Measurements from ENCODE around the gene DOCK2. TPM values are rescaled to one million over a fixed set of nuclear protein-coding genes. Genes with fewer than 3 reads are reported as not detected.
"Not testable (repeated sequence)": the region's sequence is repeated elsewhere in the genome, so short reads cannot be mapped to it uniquely, and the experiment has no call there.

DOCK2 gene
- total RNA-seq, 2 experiments from 2014 or later, result 248 to 270 TPM

DNA sequence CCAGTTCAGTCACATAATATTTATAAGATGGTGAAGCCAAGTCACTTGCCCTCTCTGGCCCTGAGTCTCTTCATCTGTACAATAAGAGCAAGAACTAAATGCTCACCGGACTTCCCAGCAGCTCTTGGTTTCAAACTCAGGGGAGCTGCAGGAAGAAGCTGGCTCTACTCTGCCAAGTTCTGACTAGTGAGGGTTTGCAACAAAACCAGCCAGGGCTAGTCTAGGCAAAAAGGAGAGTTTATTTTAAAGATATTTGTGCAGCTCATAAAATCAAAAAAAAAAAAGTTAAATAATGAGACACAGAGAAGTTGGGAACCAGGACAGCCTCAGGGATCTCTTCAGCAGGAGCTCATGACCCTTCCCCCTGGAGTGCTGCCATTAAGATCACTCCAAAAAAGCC lies 107.3 kb downstream of the DOCK2 start:
- no peaks in the 10 kb centered on the region for H3K9me3 Mint-ChIP-seq
- peaks cover 72% of the 10 kb centered on the region for H3K36me3 Mint-ChIP-seq (ENCODE audit: low read depth)
- no peaks in the 10 kb centered on the region for H3K27me3 Mint-ChIP-seq
- no peak for DNase-seq
- H3K4me1 Mint-ChIP-seq, result peaks cover 3% of the 10 kb centered on the region
- no peak overlapping the region for H3K4me3 Mint-ChIP-seq
- ChIA-PET CTCF (no interaction called here), POLR2A (interaction anchor here (0.6 kb wide), 1 partner anchor 11 kb away, joined by 4 read pairs; no protein-coding TSS in a partner anchor)
- no peak overlapping the region for H3K27ac Mint-ChIP-seq

DNA sequence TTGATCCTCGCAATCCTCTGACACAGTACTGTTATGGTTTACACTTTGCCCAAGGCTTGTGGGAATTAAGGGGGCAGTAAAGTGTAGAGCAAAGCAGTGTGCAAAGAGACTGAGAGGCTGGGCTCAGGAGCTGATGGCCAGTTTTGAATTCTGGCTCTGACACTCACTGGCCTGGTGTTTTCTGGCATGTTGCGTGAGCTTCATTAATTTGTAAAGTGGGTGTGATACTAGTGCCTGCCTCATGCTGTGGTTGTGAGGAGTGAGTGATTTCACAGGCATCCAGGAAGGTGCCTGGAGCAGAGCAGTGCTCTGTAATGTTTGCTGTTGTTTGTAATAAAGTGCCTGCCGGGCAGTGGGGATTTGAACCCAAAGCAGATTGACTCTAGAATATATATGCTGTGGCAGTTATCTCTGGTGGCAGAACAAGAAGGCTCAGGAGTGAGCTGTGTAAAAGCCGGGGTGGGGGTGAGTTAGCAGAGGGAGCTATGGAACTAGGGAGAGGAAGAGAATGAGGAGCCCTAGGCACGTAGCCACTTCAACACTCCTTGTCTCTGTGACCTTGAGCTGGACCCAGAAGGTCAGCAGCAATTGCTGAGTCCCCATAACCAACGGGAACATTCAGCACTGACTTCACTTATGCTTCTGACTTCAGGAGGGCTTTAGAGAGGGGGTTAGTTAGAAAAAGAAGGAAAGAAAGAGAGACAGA lies 108.5 kb downstream of the DOCK2 start:
- no peaks in the 10 kb centered on the region for H3K27me3 Mint-ChIP-seq
- CTCF ChIA-PET, result no interaction called here
- no peak for DNase-seq
- no peaks in the 10 kb centered on the region for H3K9me3 Mint-ChIP-seq
- POLR2A ChIA-PET, result no interaction called here
- peaks cover 75% of the 10 kb centered on the region for H3K36me3 Mint-ChIP-seq (ENCODE audit: low read depth)
- H3K27ac Mint-ChIP-seq, result no peak overlapping the region
- H3K4me1 Mint-ChIP-seq, result peaks cover 7% of the 10 kb centered on the region
- no peak overlapping the region for H3K4me3 Mint-ChIP-seq

DNA sequence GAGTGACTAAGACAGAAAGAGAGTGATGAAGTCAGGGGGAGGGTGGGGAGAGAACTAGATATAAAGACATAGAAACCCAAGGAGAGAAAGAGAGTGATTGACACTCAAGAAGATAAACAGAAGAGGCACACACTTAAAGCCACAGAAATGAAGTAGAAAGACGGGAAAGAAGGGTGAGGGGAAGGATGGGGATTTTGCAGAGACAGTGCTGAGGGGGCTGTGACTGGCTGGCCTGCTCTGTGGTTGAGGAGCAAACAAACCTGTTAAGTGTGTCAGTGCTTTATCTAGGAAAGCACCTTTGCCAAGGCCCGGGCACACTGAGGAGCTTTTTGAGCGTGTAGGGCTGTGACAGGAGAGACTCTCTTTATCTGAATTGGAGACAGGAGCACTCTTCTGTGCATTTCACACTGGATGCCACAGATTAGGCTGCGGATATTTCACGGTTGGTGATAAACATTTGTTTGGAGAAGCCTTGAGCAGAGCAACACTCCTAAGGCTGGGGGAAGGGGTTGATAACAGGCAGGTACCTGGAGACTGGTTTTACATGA lies 109.1 kb downstream of the DOCK2 start:
- DNase-seq, result no peak
- Mint-ChIP-seq H3K4me3 (no peak overlapping the region), H3K4me1 (peaks cover 13% of the 10 kb centered on the region), H3K27me3 (no peaks in the 10 kb centered on the region), H3K27ac (no peak overlapping the region), H3K36me3 (ENCODE audit: low read depth) (peaks cover 75% of the 10 kb centered on the region), H3K9me3 (no peaks in the 10 kb centered on the region)
- ChIA-PET CTCF (no interaction called here), POLR2A (no interaction called here)

DNA sequence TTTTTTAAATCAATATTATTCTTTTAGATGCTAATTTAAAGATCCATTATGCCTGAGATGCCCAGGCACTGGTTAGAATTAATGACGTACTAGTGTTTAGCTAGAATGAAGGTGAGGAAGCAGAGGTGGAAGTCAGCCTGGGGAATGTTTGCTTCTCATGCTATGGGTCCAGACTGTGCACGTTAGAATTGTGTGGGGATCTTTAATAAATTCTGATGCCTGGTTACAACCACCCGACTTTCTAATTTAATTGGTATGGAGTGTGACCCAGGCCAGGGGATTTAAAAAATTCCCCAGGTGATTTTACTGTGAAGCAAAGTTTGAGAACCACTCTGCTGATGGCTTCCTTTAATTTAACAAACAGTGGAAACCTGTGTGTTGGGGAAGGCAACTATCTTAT lies 111.1 kb downstream of the DOCK2 start:
- no peaks in the 10 kb centered on the region for H3K9me3 Mint-ChIP-seq
- H3K27me3 Mint-ChIP-seq, result no peaks in the 10 kb centered on the region
- H3K4me1 Mint-ChIP-seq, result peaks cover 20% of the 10 kb centered on the region
- H3K36me3 Mint-ChIP-seq (ENCODE audit: low read depth), result peaks cover 80% of the 10 kb centered on the region
- ChIA-PET POLR2A (no interaction called here), CTCF (no interaction called here)
- DNase-seq, result no peak
- no peak overlapping the region for H3K4me3 Mint-ChIP-seq
- no peak overlapping the region for H3K27ac Mint-ChIP-seq

DNA sequence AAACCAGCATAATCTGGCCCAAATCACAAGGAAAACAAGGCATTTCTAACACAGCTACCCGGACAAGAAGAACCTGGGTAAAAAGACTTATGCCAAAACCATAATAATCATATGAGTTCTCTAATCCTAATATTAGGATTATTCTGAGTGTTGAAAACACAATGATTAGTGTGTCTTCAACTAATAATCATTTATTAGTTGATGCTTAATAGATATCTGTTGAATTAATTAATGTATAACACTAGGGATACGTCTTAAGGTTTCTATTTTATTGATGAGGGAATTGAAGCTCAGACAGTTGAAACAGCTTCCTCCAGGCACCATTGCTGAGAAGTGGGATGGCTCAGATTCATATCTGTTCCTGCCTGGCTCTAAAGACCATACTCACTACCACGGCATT lies 112.2 kb downstream of the DOCK2 start:
- ChIA-PET CTCF (interaction anchor here (1.3 kb wide), 1 partner anchor 231 kb away, joined by 3 read pairs; the partner anchor contains the start of gene INSYN2B), POLR2A (no interaction called here)
- H3K9me3 Mint-ChIP-seq, result no peaks in the 10 kb centered on the region
- H3K4me1 Mint-ChIP-seq, result peaks cover 20% of the 10 kb centered on the region
- H3K27ac Mint-ChIP-seq, result no peak overlapping the region
- H3K36me3 Mint-ChIP-seq (ENCODE audit: low read depth), result peaks cover 82% of the 10 kb centered on the region
- no peak for DNase-seq
- H3K4me3 Mint-ChIP-seq, result no peak overlapping the region
- no peaks in the 10 kb centered on the region for H3K27me3 Mint-ChIP-seq

DNA sequence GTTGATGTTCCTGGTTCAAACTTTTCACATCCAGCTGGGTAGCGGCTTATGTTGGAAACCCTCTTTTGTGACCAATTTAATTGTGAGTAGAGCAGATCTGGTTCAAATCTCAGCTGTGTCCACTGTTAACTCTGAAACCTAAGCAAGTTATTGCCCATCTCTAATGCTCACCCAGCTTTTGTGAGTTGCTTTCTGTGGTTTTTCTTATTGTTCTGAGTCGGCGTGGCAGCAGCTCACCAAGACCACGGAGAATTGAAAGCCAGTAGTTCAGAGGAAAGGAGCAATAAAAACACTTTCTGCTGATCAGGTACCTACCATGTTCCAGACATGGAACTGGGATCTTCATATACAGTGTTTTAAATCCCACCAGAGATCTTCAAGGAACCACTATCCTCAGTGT lies 114.4 kb downstream of the DOCK2 start:
- Mint-ChIP-seq H3K4me3 (no peak overlapping the region), H3K4me1 (peaks cover 17% of the 10 kb centered on the region), H3K9me3 (no peaks in the 10 kb centered on the region), H3K27ac (no peak overlapping the region), H3K27me3 (no peaks in the 10 kb centered on the region), H3K36me3 (ENCODE audit: low read depth) (peaks cover 69% of the 10 kb centered on the region)
- DNase-seq, result no peak
- ChIA-PET POLR2A (interaction anchor here (1.4 kb wide), 1 partner anchor 8 kb away, joined by 3 read pairs; no protein-coding TSS in a partner anchor), CTCF (interaction anchor here (1.3 kb wide), 1 partner anchor 272 kb away, joined by 3 read pairs; no protein-coding TSS in a partner anchor)

DNA sequence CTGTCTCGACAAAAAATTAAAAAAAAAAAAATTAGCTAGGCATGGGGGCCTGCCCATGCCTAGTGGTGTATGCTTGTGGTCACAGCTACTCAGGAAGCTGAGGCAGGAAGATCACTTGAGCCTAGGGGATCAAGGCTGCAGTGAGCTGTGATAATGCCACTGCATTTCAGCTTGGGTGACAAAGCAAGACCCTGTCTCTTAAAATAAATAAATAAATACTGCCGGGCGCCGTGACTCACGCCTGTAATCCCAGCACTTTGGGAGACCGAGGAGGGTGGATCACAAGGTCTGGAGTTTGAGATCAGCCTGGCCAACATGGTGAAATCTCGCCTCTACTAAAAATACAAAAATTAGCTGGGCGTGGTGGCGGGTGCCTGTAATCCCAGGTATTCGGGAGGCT lies 115.5 kb downstream of the DOCK2 start:
- H3K27ac Mint-ChIP-seq, POLR2A ChIA-PET, H3K4me3 Mint-ChIP-seq, H3K27me3 Mint-ChIP-seq, H3K9me3 Mint-ChIP-seq, DNase-seq: not testable (repeated sequence)
- peaks cover 63% of the 10 kb centered on the region for H3K36me3 Mint-ChIP-seq (ENCODE audit: low read depth)
- peaks cover 17% of the 10 kb centered on the region for H3K4me1 Mint-ChIP-seq
- CTCF ChIA-PET, result interaction anchor here (1.3 kb wide), 1 partner anchor 273 kb away, joined by 3 read pairs; no protein-coding TSS in a partner anchor

DNA sequence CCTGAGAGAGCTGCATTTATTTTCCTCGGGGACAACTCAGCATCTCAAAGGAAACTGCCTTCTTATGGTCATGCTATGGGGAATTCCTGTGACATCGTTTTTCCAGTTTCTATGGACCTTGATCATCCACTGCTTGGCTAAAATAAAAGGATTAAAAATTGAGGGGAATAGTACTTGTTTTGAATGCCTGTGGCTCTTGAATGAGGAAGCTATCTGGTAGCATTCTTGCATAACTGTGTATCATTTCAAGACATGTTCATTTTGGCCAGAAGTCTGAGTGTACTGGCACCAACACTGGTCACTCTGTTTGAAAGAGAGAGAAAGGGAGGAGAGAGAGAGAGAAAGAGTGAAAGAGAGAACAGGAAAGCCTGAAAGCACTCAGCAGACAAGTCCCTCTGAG lies 116.7 kb downstream of the DOCK2 start:
- H3K27me3 Mint-ChIP-seq, result no peaks in the 10 kb centered on the region
- no peak for DNase-seq
- CTCF ChIA-PET, result no interaction called here
- peaks cover 17% of the 10 kb centered on the region for H3K4me1 Mint-ChIP-seq
- H3K4me3 Mint-ChIP-seq, result no peak overlapping the region
- no peak overlapping the region for H3K27ac Mint-ChIP-seq
- peaks cover 60% of the 10 kb centered on the region for H3K36me3 Mint-ChIP-seq (ENCODE audit: low read depth)
- POLR2A ChIA-PET, result no interaction called here
- no peaks in the 10 kb centered on the region for H3K9me3 Mint-ChIP-seq

DNA sequence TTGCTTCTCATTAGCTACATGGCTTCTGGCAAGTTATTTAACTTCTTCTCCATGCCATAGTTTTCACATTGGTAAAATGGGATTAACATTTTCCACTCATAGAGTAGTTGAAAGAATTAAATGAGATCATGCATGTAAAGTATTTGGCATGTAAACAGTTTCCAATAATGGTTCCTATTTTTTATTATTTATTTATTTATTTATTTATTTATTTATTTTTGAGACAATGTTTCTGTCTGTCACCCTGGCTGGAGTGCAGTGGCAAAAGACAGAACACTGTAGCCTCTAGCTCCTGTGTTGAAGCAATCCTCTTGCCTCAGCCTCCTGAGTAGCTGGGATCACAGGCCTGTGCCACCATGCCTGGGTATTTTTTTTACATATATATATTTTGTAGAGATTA lies 117.7 kb downstream of the DOCK2 start:
- peaks cover 56% of the 10 kb centered on the region for H3K36me3 Mint-ChIP-seq (ENCODE audit: low read depth)
- no peaks in the 10 kb centered on the region for H3K27me3 Mint-ChIP-seq
- H3K9me3 Mint-ChIP-seq, result no peaks in the 10 kb centered on the region
- CTCF ChIA-PET, result no interaction called here
- POLR2A ChIA-PET, result no interaction called here
- H3K27ac Mint-ChIP-seq, result no peak overlapping the region
- no peak for DNase-seq
- peaks cover 17% of the 10 kb centered on the region for H3K4me1 Mint-ChIP-seq
- no peak overlapping the region for H3K4me3 Mint-ChIP-seq

DNA sequence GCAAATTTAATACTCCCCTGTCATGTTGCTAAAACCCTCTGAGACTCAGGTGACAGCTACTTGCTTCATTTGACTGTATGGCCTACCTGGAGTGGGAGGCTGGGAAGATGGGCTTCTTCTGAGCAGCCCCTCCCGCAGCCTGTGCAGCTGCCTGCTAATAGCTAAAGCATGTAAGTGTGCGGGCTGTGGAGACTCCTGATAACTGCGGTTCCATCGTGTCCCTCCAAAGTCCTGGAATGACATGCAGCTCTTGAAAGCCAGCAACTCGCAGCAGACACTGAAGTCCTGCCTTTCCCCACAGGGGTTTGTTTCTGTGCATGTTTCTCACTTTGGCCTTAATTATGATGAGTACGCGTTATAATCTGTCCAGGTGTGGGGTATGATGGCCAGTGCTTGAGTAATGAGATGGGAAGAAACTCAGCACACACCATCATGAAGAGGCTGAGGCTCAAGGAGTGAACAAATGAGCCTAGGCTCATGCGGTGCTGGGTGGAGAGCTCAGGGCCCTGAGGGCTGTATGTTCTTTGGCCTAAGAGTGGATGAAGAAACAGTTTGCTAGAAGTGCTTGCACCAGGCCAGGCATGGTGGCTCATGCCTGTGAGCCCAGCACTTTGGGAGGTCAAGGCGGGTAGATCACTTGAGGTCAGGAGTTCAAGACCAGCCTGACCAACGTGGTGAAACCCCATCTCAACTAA lies 119.1 kb downstream of the DOCK2 start:
- no peaks in the 10 kb centered on the region for H3K27me3 Mint-ChIP-seq
- ChIA-PET POLR2A (no interaction called here), CTCF (no interaction called here)
- DNase-seq, result no peak
- peaks cover 51% of the 10 kb centered on the region for H3K36me3 Mint-ChIP-seq (ENCODE audit: low read depth)
- H3K4me3 Mint-ChIP-seq, result no peak overlapping the region
- no peak overlapping the region for H3K27ac Mint-ChIP-seq
- H3K9me3 Mint-ChIP-seq, result no peaks in the 10 kb centered on the region
- peaks cover 7% of the 10 kb centered on the region for H3K4me1 Mint-ChIP-seq

DNA sequence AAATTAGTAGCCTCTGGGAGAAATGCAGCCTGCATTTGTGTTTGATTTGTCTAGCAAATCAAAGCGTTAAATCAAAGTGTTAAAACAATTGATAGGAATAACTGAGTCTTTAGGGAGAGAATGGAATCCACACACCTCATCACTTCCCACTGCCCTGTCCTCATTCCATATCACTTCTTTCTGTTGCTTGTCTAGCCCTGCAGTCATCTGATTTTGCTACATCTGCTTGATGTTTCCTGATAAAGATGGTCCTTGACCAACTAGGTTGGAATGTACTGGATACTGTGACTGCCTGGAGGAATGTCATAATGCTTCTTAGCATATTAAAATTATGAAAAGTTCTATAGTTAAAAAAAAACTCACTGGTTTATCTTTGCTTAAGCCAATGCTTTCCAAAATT lies 119.9 kb downstream of the DOCK2 start:
- Mint-ChIP-seq H3K9me3 (no peaks in the 10 kb centered on the region), H3K36me3 (ENCODE audit: low read depth) (peaks cover 49% of the 10 kb centered on the region), H3K4me3 (no peak overlapping the region), H3K27me3 (no peaks in the 10 kb centered on the region), H3K27ac (no peak overlapping the region), H3K4me1 (no peaks in the 10 kb centered on the region)
- ChIA-PET CTCF (no interaction called here), POLR2A (no interaction called here)
- no peak for DNase-seq

DNA sequence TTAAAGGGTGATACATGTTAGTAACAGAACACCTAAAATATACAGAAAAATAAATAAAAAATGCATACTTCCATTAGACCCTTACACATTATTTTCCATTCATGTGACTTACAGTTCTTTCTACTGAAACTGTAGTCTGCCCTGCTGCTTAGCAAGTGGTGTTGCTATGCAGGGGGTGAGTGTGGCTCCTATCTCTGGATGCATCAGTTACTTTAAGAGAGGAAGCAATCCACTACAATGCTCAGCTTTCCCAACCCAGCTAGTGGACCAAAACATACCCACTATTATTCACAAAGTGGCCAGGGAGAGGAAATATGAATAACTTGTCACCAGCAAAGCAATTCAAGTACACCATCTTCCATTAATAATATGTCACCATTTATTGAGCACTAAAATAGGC lies 121.8 kb downstream of the DOCK2 start:
- CTCF ChIA-PET, result no interaction called here
- Mint-ChIP-seq H3K27ac (no peak overlapping the region), H3K4me3 (no peak overlapping the region), H3K27me3 (no peaks in the 10 kb centered on the region), H3K9me3 (no peaks in the 10 kb centered on the region), H3K4me1 (no peaks in the 10 kb centered on the region), H3K36me3 (ENCODE audit: low read depth) (peaks cover 53% of the 10 kb centered on the region)
- DNase-seq, result no peak
- POLR2A ChIA-PET, result no interaction called here

DNA sequence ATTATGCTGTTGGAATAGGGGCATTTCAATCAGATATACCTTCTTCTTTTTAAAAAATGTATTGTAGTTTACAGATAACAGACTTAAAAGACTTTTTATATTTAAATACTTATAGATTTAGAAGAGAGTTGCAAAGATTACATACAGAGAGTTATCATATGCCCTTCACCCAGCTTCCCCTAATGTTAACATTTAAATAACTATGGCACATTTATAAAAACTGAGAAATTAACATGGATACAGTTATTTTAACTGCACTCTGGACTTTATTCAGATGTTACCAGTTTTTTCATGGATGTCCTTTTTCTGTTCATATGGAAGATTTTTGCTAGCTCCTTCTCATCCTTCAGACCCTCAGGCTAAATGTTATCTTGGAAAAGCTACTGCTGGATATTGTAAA lies 123.2 kb downstream of the DOCK2 start:
- Mint-ChIP-seq H3K9me3 (no peaks in the 10 kb centered on the region), H3K4me1 (no peaks in the 10 kb centered on the region), H3K27ac (no peak overlapping the region), H3K27me3 (no peaks in the 10 kb centered on the region), H3K4me3 (no peak overlapping the region), H3K36me3 (ENCODE audit: low read depth) (peaks cover 60% of the 10 kb centered on the region)
- ChIA-PET CTCF (no interaction called here), POLR2A (interaction anchor here (0.7 kb wide), 1 partner anchor 9 kb away, joined by 3 read pairs; no protein-coding TSS in a partner anchor)
- no peak for DNase-seq

All from activated CD4-positive, alpha-beta memory T cell treated with anti-CD3 and anti-CD28 coated beads, Interleukin-2, amount 10 ng/mL, durations not matched to agents 7 days and 5 days (primary cell).